ENCODE measurements around the gene KCNIP4. TPM values are rescaled to one million over a fixed set of nuclear protein-coding genes. Genes with fewer than 3 reads are reported as not detected.

KCNIP4 gene
- polyA plus RNA-seq, 1 donor (not counting 4 experiments of a cell fraction or from before 2014, with no cell fraction given): 0.07 TPM

GRCh38 chr4:20870436-20870835 is 1078.1 kb downstream of the KCNIP4 start:
- FAIRE-seq: no peak
- H3K9me1 ChIP-seq (ENCODE audit: control insufficient read depth, extremely low read depth, insufficient read depth, low read length): no peaks in the 10 kb centered on the region
- dilution Hi-C loops (cut with MboI; ENCODE audit: extremely low pct_ligation_motif_present, low sequenced_read_pairs): no loop called here
- H3K36me3 ChIP-seq (ENCODE audit: control insufficient read depth in 2 of 2, extremely low read depth in 1 of 2, insufficient read depth in 2 of 2, low read length in 2 of 2): no peaks in the 10 kb centered on the region
- DNase-seq (ENCODE audit: low read depth, low spot score): no peak
- no peaks in the 10 kb centered on the region for H3K9me3 ChIP-seq (ENCODE audit: control insufficient read depth, low read depth, low read length)
- H3K27ac ChIP-seq (ENCODE audit: control insufficient read depth, insufficient read depth, low read length): no peak overlapping the region
- no peaks in the 10 kb centered on the region for H3K79me2 ChIP-seq (ENCODE audit: control insufficient read depth, insufficient read depth, low read length)
- H3K9ac ChIP-seq (ENCODE audit: control insufficient read depth, extremely low read depth, insufficient read depth, low read length): no peak overlapping the region
- no peaks in the 10 kb centered on the region for H4K20me1 ChIP-seq (ENCODE audit: control insufficient read depth, extremely low read depth, insufficient read depth, low read length)
- H3K27me3 ChIP-seq (ENCODE audit: control insufficient read depth, extremely low read depth, insufficient read depth, low read length): no peaks in the 10 kb centered on the region
- H2AFZ ChIP-seq (ENCODE audit: control insufficient read depth, low read length): no peak overlapping the region
- H3K4me1 ChIP-seq (ENCODE audit: control insufficient read depth, extremely low read depth, insufficient read depth, low read length): no peaks in the 10 kb centered on the region
- TF ChIP-seq EZH2 (IDR thresholded peaks at IDR 0.05; ENCODE audit: low read length): no peak
- no peak for TF ChIP-seq CTCF (optimal IDR thresholded peaks at IDR 0.05 in 1 of 3, IDR thresholded peaks at IDR 0.05 in 1 of 3, conservative IDR thresholded peaks at IDR 0.05 in 1 of 3; ENCODE audit: extremely low read depth in 1 of 3, insufficient read depth in 2 of 3, low read length in 3 of 3)
- no peak overlapping the region for H3K4me2 ChIP-seq (ENCODE audit: control insufficient read depth, extremely low read depth, insufficient read depth, low read depth, low read length)
- H3K4me3 ChIP-seq (ENCODE audit: control insufficient read depth in 2 of 3, extremely low read depth in 1 of 3, insufficient read depth in 2 of 3, low read depth in 1 of 3, low read length in 3 of 3): no peak overlapping the region

- no peaks in the 10 kb centered on the region for H3K36me3 ChIP-seq (ENCODE audit: control insufficient read depth in 2 of 2, extremely low read depth in 1 of 2, insufficient read depth in 2 of 2, low read length in 2 of 2)
- dilution Hi-C loops (cut with MboI; ENCODE audit: extremely low pct_ligation_motif_present, low sequenced_read_pairs): no loop called here
- H3K4me2 ChIP-seq (ENCODE audit: control insufficient read depth, extremely low read depth, insufficient read depth, low read depth, low read length): no peak overlapping the region
- no peaks in the 10 kb centered on the region for H3K9me1 ChIP-seq (ENCODE audit: control insufficient read depth, extremely low read depth, insufficient read depth, low read length)
- no peak overlapping the region for H3K9ac ChIP-seq (ENCODE audit: control insufficient read depth, extremely low read depth, insufficient read depth, low read length)
- H3K4me1 ChIP-seq (ENCODE audit: control insufficient read depth, extremely low read depth, insufficient read depth, low read length): no peaks in the 10 kb centered on the region
- H2AFZ ChIP-seq (ENCODE audit: control insufficient read depth, low read length): no peak overlapping the region
- H3K4me3 ChIP-seq (ENCODE audit: control insufficient read depth in 2 of 3, extremely low read depth in 1 of 3, insufficient read depth in 2 of 3, low read depth in 1 of 3, low read length in 3 of 3): no peak overlapping the region
- DNase-seq (ENCODE audit: low read depth, low spot score): no peak
- FAIRE-seq: no peak
- H3K27ac ChIP-seq (ENCODE audit: control insufficient read depth, insufficient read depth, low read length): no peak overlapping the region
- no peaks in the 10 kb centered on the region for H3K27me3 ChIP-seq (ENCODE audit: control insufficient read depth, extremely low read depth, insufficient read depth, low read length)
- TF ChIP-seq CTCF (optimal IDR thresholded peaks at IDR 0.05 in 1 of 3, IDR thresholded peaks at IDR 0.05 in 1 of 3, conservative IDR thresholded peaks at IDR 0.05 in 1 of 3; ENCODE audit: extremely low read depth in 1 of 3, insufficient read depth in 2 of 3, low read length in 3 of 3) (no peak), EZH2 (IDR thresholded peaks at IDR 0.05; ENCODE audit: low read length) (no peak)
- no peaks in the 10 kb centered on the region for H4K20me1 ChIP-seq (ENCODE audit: control insufficient read depth, extremely low read depth, insufficient read depth, low read length)
- no peaks in the 10 kb centered on the region for H3K9me3 ChIP-seq (ENCODE audit: control insufficient read depth, low read depth, low read length)
- no peaks in the 10 kb centered on the region for H3K79me2 ChIP-seq (ENCODE audit: control insufficient read depth, insufficient read depth, low read length)
These were observed 1080.5 kb downstream of the KCNIP4 start for GRCh38 chr4:20868108-20868507.

All from keratinocyte (primary cell).